HG02571 (cell line): ENCODE data around the gene SPDYE5.

Source experiments
- ATAC-seq: cut with Tn5 transposase; IDR thresholded peaks from one replicate; pipeline ENCODE4 v1.9.1; 2021; ENCODE audit warnings: mild to moderate bottlenecking, moderate library complexity; ENCODE audit not compliant: unreplicated experiment

Gene SPDYE5

GRCh38 chr7:75536491-75536890 lies 44.4 kb downstream of the SPDYE5 start:
- no peak for ATAC-seq

GRCh38 chr7:75536940-75537538 lies 44.9 kb downstream of the SPDYE5 start:
- ATAC-seq = no peak

- no peak for ATAC-seq
Observed at GRCh38 chr7:75537731-75538130, 45.6 kb downstream of the SPDYE5 start.

GRCh38 chr7:75546237-75547015 lies 54.3 kb downstream of the SPDYE5 start:
- no peak for ATAC-seq
